DND-41 (cell line): Measurements from ENCODE around the gene KCNT1.

ENCODE experiments used
- EZH2 ChIP-seq: IDR thresholded peaks from 3 replicates; pipeline ENCODE4 v1.6.1; 2012; ENCODE audit warnings: borderline replicate concordance, low read depth, mild to moderate bottlenecking, moderate library complexity, low read length, inconsistent platforms; ENCODE audit not compliant: severe bottlenecking
- TF ChIP-seq, protein P1 (sequence below): IDR thresholded peaks from 2 replicates; pipeline ENCODE4 v1.5.1; 2012; ENCODE audit warnings: borderline replicate concordance, low read length, moderate library complexity, mild to moderate bottlenecking; ENCODE audit not compliant: poor library complexity, severe bottlenecking; ENCODE audit errors: extremely low read depth

DNA sequence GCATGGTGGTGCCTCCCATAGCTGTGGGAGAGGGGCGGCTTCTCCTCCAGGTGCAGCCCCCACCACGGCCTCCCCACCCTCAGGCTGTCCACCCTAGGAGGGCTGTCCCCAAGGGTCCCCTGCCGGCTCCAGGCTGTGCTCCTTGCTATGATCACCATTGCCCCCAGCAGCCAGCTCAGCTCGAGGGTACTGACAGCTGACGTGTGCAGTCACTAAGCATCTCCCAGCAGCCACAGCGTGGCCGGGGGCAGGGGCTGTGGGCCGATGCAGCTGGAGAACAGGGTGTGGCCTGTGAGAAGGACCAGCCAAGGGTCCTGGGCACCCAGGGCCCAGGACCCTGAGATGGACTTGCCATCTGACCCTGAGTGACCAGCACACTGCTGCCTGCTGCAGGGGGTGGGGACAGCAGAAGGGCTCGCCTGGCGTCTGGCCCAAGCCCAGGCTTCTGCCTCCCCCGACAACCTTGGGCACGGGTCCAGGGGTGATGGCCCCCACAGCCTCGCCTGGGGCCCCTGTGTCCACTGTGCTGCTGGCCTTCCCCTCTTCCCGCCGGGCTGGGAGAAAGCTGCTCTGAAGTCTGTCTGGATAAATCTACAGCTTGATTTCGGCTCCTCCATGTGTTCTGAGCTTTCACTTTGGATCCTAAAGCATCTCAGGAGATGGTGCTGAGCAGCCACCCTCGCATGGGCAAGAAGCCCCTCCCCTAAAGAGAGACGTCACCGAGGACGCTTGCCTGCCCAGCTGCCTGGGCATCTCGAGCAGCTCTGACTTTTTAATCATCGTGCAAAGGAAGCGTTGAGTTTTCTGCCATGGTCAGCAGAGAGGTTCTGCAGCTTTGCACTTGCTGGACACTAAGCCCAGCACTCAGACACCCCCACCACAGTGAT, 5.5 kb downstream of the KCNT1 start:
- TF ChIP-seq, protein P1, sequence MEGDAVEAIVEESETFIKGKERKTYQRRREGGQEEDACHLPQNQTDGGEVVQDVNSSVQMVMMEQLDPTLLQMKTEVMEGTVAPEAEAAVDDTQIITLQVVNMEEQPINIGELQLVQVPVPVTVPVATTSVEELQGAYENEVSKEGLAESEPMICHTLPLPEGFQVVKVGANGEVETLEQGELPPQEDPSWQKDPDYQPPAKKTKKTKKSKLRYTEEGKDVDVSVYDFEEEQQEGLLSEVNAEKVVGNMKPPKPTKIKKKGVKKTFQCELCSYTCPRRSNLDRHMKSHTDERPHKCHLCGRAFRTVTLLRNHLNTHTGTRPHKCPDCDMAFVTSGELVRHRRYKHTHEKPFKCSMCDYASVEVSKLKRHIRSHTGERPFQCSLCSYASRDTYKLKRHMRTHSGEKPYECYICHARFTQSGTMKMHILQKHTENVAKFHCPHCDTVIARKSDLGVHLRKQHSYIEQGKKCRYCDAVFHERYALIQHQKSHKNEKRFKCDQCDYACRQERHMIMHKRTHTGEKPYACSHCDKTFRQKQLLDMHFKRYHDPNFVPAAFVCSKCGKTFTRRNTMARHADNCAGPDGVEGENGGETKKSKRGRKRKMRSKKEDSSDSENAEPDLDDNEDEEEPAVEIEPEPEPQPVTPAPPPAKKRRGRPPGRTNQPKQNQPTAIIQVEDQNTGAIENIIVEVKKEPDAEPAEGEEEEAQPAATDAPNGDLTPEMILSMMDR: no peak
- TF ChIP-seq EZH2: no peak
